Panc1 (cell line): ENCODE measurements around the gene PTGES3.

Experiments used
- CTCF ChIP-seq: fragments of 450-650 bp; IDR thresholded peaks from 2 replicates; pipeline ENCODE4 v1.5.1; 2017; ENCODE audit warnings: mild to moderate bottlenecking
- POLR2AphosphoS5 ChIP-seq: IDR thresholded peaks from 2 replicates; pipeline ENCODE4 v1.6.1; 2012; ENCODE audit warnings: mild to moderate bottlenecking, low read depth, low read length, moderate library complexity

GRCh38 chr12:56614627-56615026 is 73.5 kb downstream of the PTGES3 start:
- TF ChIP-seq CTCF, result no peak
- TF ChIP-seq POLR2AphosphoS5, result no peak
